ENCODE results near the gene PLEKHG5. TPM values are rescaled to one million over a fixed set of nuclear protein-coding genes. Genes with fewer than 3 reads are reported as not detected.

PLEKHG5 gene
- total RNA-seq, 1 donor from 2014 or later = 14.3 TPM

DNA sequence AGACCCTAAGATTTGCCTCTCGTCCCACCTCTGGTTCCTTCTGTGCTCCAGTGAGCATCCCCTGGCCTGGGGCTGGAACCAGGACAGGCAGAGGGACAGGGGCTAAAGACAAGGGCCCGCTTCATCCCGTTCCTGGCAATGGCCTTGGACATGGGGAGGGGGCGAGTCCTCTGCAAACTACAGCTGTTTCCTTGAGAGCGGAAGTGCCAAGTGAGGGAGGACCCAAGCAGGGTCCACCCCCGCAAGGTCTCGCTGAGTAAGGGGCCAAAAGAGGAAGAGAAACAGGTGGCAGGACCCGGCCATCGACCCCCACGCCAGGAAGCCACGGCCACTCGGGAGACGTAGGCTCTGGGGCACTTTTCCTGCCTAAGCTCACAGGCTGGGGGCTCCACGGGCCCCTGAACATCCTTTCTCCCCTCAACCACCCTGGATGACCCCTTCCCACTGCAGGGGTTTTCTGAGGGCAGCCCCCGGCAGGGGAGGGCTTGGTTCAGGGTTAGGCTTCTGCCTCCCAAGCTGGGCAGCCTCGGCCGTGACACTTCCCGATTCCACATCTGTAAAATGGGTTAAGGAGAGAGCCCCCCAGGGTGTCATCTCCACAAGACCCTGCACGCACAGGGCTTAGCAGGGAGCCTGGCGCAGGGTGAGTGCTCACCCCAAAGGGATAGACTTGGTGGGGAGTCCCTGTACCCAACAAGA lies 17.9 kb upstream of the PLEKHG5 start:
- DNase-seq = no peak

DNA sequence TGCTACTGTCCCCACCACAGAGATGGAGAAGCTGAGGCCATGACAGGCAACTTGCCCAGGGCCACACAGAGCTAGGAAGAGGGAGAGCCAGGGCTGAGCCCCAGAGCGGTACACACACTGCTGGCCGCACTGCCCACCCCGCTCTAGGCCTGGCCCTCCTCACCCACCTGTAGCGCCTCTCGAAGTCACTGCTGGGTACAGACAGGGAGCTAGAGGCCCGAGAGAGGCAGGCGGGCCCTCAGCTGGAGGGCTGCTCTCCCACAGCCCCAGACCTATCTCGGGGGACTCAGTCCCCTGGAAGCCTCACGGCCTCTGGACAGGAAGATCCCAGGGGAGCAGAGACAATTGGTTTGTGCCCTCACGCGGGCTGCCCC lies 17.3 kb upstream of the PLEKHG5 start:
- DNase-seq = no peak

GRCh38 chr1:6508154-6508815 lies 16.8 kb upstream of the PLEKHG5 start:
- no peak for DNase-seq

GRCh38 chr1:6507461-6507911 lies 16.0 kb upstream of the PLEKHG5 start:
- no peak for DNase-seq

GRCh38 chr1:6507037-6507428 lies 15.6 kb upstream of the PLEKHG5 start:
- no peak for DNase-seq

DNA sequence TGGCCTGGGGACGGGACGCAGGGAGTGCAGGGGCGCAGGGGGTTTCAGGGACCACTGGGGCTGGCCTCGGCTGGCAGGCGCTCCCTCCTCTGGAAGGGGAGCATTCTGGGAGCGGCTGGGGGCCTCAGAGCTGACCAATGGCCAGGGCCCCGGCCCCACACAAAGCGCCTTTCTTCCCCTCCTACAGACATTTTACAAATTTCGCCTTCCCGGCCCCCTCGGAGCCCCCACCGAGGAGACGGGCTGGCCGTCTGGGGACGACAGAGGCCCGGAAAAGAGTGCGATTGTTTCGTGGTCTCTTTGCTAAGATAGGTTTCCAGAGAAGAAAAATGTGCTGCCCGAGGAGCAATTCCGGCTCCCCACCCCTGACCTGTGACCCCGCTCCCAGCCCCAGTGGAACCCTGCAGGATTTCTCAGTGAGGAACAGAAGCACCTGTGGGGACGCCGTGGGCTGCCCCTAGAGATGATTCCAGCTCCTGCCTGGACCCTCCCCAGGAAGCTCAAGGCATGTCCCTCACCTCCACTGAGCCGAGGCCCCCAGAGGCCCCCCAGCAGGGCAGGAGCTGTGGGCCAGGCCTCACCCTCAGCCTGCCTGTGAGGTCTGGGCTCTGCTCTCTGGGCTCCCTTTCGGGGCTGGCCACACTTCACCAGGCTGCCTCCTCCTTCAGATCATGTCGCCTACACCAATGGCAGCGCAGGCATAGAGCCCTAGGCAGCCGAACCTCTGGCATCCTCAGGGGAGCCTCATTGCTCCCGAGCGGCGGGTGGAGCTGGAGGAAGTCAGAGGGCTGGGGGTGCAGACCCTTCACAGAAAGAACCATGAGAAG lies 15.0 kb upstream of the PLEKHG5 start:
- DNase-seq = no peak

- no peak for DNase-seq
These were observed 14.1 kb upstream of the PLEKHG5 start for GRCh38 chr1:6505367-6506209.

DNA sequence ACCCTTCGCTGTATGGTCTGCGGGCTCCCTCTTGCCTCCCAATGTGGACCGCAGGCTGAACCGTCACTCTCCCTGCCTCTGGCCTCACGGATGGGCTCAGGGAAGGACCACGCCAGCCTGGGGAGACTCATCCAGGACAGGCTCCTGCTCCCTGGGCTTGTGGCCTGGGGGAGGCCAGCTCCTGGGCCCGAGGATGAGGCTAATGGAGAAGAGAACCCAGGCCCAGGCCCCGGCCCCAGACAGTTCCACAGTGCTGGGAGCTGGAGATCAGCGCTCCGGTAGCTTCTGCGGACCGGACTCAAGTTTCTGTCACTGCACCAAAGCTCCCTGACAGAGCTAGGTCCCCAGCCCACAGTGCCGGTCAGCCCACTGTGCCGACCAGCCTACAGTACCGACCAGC lies 13.4 kb upstream of the PLEKHG5 start:
- DNase-seq = no peak

DNA sequence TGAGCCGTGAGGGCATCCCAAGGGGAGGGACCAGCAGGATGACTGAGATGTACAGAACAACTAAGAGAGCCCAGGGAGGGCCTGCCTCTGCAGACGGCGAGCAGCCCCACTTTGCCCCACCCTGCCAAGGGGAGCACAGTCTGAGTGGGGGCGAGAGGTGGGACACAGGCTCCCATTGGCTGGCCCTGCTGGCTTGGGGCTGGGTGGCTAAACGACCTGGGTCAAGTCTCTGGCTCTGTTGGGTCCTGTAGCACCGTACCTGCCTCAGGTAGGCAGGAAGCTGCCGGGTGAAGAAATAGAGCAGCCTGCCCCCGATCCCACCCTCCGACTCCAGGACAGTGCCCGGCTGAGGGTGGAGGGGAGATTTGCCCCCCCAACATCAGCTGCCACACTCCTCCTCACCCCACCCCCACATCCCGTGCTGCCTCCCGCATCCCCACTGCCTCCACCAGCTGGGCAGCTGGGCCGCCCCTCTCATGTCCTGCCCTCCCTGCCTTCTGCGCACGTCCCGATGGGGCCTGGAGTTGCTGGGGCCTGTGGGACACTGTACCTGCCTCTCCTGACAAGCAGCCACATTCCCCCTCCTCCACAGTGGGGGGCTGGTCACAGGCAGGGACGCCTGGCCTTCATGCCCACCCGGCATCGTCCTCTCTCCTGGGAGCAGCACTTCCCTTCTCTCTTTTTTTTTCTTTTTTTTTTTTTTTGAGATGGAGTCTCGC lies 12.6 kb upstream of the PLEKHG5 start:
- DNase-seq = no peak

DNA sequence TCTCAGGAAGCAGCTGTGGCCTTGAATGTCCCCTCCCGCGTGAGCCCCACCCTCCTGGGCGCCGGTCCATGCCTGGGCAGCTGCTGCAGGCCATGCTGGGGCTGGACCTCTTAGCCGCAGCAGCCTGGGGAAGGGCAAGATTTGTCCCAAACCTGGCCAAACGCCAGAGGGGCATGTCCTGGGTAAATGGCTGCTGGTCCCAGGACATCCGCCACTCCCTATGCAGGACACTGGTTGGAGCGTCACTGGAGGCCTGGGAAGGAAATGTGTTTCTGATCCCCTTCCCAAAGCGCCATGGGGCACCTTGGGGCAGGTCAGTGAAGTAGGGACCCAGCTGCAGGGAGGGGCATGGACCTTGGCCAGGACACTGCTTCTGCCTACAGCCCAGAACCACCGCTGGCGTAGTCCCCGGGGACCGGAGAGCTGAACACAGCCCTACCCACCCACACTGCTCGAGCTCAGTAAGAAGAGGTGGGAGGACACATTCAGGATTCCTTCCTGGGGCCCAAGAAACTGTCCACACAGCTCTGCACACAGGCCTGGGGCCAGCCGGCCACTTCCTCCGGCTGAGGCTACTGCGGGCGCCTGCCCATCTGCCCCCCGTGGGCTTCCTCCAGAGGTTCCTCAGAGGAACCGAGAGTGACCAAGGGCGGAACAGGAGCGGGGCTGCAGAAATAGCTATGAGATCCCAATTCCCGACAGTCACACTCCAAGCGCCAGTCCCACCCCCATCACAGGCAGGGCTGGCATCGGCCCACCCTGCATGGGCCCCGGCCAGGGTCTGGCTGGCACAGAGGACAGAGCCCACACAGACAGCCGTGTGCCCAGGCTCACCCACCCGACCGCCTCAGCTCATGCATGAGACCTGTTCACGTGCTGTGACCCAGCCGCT lies 10.8 kb upstream of the PLEKHG5 start:
- no peak for DNase-seq

GRCh38 chr1:6501279-6501813 lies 9.9 kb upstream of the PLEKHG5 start:
- no peak for DNase-seq

DNA sequence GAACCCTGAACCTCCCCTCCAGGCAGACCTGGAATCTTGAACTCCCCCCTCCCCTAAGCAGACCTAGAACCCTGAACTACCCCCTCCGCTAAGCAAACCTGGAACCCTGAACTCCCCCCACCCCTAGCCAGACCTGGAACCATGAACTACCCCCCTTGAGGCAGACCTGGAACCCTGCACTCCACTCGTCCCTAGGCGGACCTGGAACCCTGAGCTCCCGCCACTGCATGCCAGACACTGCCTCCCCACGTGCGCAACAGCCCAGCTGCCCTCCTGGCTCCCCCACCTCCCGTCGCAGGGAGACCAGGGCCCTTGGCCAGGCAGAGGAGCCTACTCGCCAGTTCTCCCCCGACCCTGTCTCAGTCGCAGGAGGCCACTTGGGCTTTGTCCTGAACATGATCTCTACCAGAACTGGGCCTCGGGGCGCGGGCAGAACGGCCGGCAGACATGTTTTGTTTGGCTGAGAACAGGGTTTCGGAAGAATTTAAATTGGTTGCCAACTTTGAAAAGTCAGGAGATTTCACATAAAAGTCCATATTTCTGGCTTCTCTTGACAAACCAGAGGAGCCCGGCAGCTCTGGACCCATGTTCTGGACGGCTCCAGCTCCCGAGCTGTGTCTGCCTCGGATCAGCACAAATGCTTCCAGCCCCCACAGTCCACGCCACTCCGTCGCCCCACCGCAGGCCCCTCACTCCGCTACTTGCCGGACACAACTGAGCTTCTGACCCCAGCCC lies 9.2 kb upstream of the PLEKHG5 start:
- no peak for DNase-seq

DNA sequence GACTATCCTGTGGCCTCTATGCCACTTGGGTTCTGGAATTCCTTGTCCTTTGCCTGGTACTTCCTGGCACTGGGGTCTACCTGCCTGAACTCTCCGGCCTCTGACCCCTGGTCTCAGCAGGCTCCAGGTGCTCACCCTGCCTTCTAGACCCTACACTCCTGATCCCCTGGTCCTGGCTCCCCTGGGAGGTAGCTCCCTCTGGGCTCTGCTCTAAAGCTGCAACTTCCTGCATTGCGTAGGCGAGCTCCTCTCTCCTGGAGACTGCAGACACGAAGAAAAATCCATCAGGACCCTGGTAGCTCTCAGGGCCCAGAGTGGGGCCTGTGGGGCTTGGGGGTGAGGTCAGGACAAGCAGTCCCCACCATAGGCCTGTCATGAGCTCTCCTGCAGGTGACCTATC lies 7.8 kb upstream of the PLEKHG5 start:
- DNase-seq = no peak

GRCh38 chr1:6498576-6499111 lies 7.2 kb upstream of the PLEKHG5 start:
- DNase-seq = no peak

GRCh38 chr1:6497867-6498575 lies 6.6 kb upstream of the PLEKHG5 start:
- DNase-seq = no peak

- no peak for DNase-seq
These were observed 5.9 kb upstream of the PLEKHG5 start for GRCh38 chr1:6497215-6497866.

DNA sequence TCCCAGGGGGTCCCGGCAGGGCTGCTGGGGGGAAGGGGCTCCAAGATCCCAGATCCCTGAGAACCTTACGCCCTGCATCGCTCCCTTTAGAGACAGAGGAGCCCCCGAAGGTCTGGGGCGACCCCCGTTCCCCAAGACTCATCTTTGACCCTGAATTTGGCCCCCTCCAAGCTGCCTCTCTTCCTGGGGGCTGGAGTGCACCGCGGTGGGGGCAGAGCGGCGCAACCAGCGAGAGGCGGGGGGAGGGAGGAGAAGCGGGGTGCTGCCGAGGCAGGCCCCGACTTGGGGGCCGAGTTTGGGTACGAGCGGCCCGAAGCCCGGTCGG lies 5.4 kb upstream of the PLEKHG5 start:
- no peak for DNase-seq

GRCh38 chr1:6496365-6496721 lies 4.9 kb upstream of the PLEKHG5 start:
- no peak for DNase-seq
